ENCODE measurements around the gene SHC4. TPM values are rescaled to one million over a fixed set of nuclear protein-coding genes. Genes with fewer than 3 reads are reported as not detected.

The SHC4 gene
- total RNA-seq, 4 donors from 2014 or later: 1.8 to 2.3 (median 2.1) TPM

GRCh38 chr15:48880070-48880634 is 83.6 kb downstream of the SHC4 start:
- DNase-seq (ENCODE audit: extremely low spot score): no peak
- no peak overlapping the region for H3K4me3 ChIP-seq
- H3K36me3 ChIP-seq: no peaks in the 10 kb centered on the region
- TF ChIP-seq POLR2A (IDR thresholded peaks at IDR 0.05; ENCODE audit: low read depth): no peak
- TF ChIP-seq, protein P1, sequence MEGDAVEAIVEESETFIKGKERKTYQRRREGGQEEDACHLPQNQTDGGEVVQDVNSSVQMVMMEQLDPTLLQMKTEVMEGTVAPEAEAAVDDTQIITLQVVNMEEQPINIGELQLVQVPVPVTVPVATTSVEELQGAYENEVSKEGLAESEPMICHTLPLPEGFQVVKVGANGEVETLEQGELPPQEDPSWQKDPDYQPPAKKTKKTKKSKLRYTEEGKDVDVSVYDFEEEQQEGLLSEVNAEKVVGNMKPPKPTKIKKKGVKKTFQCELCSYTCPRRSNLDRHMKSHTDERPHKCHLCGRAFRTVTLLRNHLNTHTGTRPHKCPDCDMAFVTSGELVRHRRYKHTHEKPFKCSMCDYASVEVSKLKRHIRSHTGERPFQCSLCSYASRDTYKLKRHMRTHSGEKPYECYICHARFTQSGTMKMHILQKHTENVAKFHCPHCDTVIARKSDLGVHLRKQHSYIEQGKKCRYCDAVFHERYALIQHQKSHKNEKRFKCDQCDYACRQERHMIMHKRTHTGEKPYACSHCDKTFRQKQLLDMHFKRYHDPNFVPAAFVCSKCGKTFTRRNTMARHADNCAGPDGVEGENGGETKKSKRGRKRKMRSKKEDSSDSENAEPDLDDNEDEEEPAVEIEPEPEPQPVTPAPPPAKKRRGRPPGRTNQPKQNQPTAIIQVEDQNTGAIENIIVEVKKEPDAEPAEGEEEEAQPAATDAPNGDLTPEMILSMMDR (IDR thresholded peaks at IDR 0.05): no peak
- no peak for TF ChIP-seq EP300 (IDR thresholded peaks at IDR 0.05)
- TF ChIP-seq POLR2AphosphoS5 (IDR thresholded peaks at IDR 0.05): no peak
- WGBS: 71% methylated on average over 3 of the region's 3 CpGs
- intact Hi-C loops (cut with DNase I): no loop called here
- H3K27ac ChIP-seq (replicated peaks in 1 of 4): no peak overlapping the region
- no peaks in the 10 kb centered on the region for H3K9me3 ChIP-seq
- no peaks in the 10 kb centered on the region for H3K27me3 ChIP-seq
- H3K4me1 ChIP-seq: peaks cover 14 to 22% (median 19%) of the 10 kb centered on the region in 4 donors

- WGBS: under 1% methylated on average over 19 of the region's 58 CpGs
- no peaks in the 10 kb centered on the region for H3K36me3 ChIP-seq
- H3K9me3 ChIP-seq: no peaks in the 10 kb centered on the region
- intact Hi-C loops (cut with DNase I): loop anchor here (5.0 kb wide), 2 partner anchors 84 to 169 kb away; partner anchors contain the start of genes SECISBP2L and SHC4
- peaks cover 14 to 22% (median 19%) of the 10 kb centered on the region in 4 donors for H3K4me1 ChIP-seq
- peak within 1 kb of the TSS; percentile 86 to 94 (median 92) for H3K27ac ChIP-seq (replicated peaks in 1 of 4)
- no peaks in the 10 kb centered on the region for H3K27me3 ChIP-seq
- H3K4me3 ChIP-seq: peak within 1 kb of the TSS; percentile 69 to 93 (median 72)
- no peak for TF ChIP-seq EP300 (IDR thresholded peaks at IDR 0.05)
- TF ChIP-seq, protein P1 (IDR thresholded peaks at IDR 0.05): peak in 1 of 3 experiments; percentile 18
- TF ChIP-seq POLR2AphosphoS5 (IDR thresholded peaks at IDR 0.05): peak; percentile 97 to 98
- TF ChIP-seq POLR2A (IDR thresholded peaks at IDR 0.05; ENCODE audit: low read depth): peak; percentile 45
- DNase-seq (ENCODE audit: extremely low spot score): peak; percentile 98
Measured at GRCh38 chr15:48877630-48878595, 85.8 kb downstream of the SHC4 start, which contains the start of gene EID1. Gene EID1 (plus strand): TSS chr15:48878134. CDS start chr15:48878177, 43 bp downstream.

GRCh38 chr15:48876057-48876456 is 87.7 kb downstream of the SHC4 start:
- Histone ChIP-seq H3K27me3 (peaks cover 0 to 4% (median 0%) of the 10 kb centered on the region in 4 donors), H3K9me3 (no peaks in the 10 kb centered on the region), H3K4me1 (peaks cover 14 to 22% (median 19%) of the 10 kb centered on the region in 4 donors), H3K4me3 (no peak overlapping the region), H3K36me3 (no peaks in the 10 kb centered on the region), H3K27ac (replicated peaks in 1 of 4) (no peak overlapping the region)
- TF ChIP-seq POLR2A (IDR thresholded peaks at IDR 0.05; ENCODE audit: low read depth) (no peak), POLR2AphosphoS5 (IDR thresholded peaks at IDR 0.05) (no peak), EP300 (IDR thresholded peaks at IDR 0.05) (no peak)
- TF ChIP-seq, protein P1 (IDR thresholded peaks at IDR 0.05): no peak
- no peak for DNase-seq (ENCODE audit: extremely low spot score)
- intact Hi-C loops (cut with DNase I): loop anchor here (5.0 kb wide), 2 partner anchors 86 to 171 kb away; partner anchors contain the start of genes SECISBP2L and SHC4
- whole genome bisulfite sequencing: 86% methylated on average over 3 of the region's 3 CpGs

- peaks cover 0 to 5% (median 0%) of the 10 kb centered on the region in 4 donors for H3K27me3 ChIP-seq
- no peak overlapping the region for H3K4me3 ChIP-seq
- TF ChIP-seq, protein P1 (IDR thresholded peaks at IDR 0.05): no peak
- TF ChIP-seq POLR2A (IDR thresholded peaks at IDR 0.05; ENCODE audit: low read depth) (no peak), POLR2AphosphoS5 (IDR thresholded peaks at IDR 0.05) (no peak), EP300 (IDR thresholded peaks at IDR 0.05) (no peak)
- DNase-seq (ENCODE audit: extremely low spot score): no peak
- no peaks in the 10 kb centered on the region for H3K9me3 ChIP-seq
- H3K4me1 ChIP-seq: peaks cover 14 to 19% (median 17%) of the 10 kb centered on the region in 4 donors
- intact Hi-C loops (cut with DNase I): loop anchor here (5.0 kb wide), 2 partner anchors 87 to 172 kb away; partner anchors contain the start of genes SECISBP2L and SHC4
- H3K27ac ChIP-seq (replicated peaks in 1 of 4): no peak overlapping the region
- H3K36me3 ChIP-seq: no peaks in the 10 kb centered on the region
- WGBS: 70% methylated on average over 2 of the region's 2 CpGs
Measured at GRCh38 chr15:48875241-48875960, 88.3 kb downstream of the SHC4 start.

All from esophagus muscularis mucosa (tissue), 4 donors.